GM19463 (cell line): ENCODE measurements around the gene CMTM8.
A peak's percentile ranks its signal among the peaks of the same experiment; 100 is the strongest.
"Not testable (repeated sequence)": the region's sequence is repeated elsewhere in the genome, so short reads cannot be mapped to it uniquely, and the experiment has no call there.

Experiments
- ATAC-seq: cut with Tn5 transposase; IDR thresholded peaks from one replicate; pipeline ENCODE4 v1.9.1; 2021; ENCODE audit warnings: mild to moderate bottlenecking, moderate library complexity; ENCODE audit not compliant: unreplicated experiment

Gene CMTM8

GRCh38 chr3:32238453-32239306 lies at the start of gene CMTM8:
Gene CMTM8, plus strand, starts transcription at chr3:32238680. Its CDS starts 293 bp downstream, at chr3:32238973.
- ATAC-seq = peak; percentile 74

GRCh38 chr3:32189693-32190092 lies 48.8 kb upstream of the CMTM8 start:
- ATAC-seq = no peak

- not testable (repeated sequence) for ATAC-seq
Observed at GRCh38 chr3:32190556-32190955, 47.9 kb upstream of the CMTM8 start.

DNA sequence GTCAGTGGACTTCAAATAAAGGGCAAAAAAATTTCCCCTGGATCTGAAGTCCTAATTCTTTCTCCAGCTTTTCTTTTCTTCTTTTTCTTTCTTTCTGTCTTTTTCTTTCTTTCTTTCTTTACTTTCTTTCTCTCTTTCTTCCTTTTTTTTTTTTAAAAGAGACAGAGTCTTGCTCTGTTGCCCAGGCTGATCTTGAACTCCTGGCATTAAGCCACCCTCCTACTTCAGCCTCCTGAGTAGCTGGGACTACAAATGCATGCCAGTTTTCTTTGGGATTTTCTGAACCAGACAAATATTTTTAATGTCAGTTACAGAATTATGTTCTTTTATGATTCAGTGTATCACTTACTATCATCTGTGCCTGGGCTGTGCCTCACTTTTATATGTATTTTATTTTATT lies 45.4 kb upstream of the CMTM8 start:
- no peak for ATAC-seq

DNA sequence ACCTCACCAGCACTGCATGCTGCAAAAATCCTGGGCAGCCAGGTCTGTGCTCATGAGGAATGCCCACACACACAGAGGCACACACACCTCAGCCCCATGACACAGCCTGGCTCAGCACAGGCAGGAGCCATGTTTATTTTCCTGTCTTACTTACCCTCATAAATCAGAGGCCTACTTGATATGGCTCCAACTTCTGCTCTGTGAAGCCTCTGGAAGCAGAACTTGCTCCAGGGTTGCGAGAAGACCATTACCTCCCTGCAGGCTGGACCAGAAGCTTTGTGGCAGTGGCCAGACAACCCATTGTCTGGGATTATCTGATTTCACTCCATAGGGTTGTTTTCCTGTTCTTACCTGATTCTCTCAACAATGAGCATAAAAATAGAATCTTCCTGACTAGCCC lies 43.8 kb upstream of the CMTM8 start:
- ATAC-seq = no peak

- no peak for ATAC-seq
Observed at GRCh38 chr3:32195995-32196540, 42.4 kb upstream of the CMTM8 start.

GRCh38 chr3:32197991-32198390 lies 40.5 kb upstream of the CMTM8 start:
- ATAC-seq = no peak

DNA sequence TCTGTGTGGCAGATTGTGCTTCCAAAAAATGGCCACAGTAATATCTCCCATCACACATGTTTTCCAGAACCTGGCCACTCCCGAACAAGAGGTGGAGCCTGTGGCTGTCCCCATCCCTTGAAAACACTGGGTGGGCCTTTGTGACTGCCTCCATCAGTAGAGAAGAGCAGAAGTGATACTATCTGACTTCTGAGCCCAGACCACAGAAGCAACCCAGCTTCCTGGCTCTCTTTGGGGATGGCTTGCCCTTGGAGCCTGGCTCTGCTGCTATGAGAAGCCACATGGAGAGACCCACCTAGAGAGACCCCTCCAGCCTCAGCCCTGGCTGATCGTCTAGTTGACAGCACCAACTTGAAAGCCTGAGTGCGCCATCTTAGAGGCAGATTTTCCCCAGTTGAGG lies 39.8 kb upstream of the CMTM8 start:
- ATAC-seq = no peak

DNA sequence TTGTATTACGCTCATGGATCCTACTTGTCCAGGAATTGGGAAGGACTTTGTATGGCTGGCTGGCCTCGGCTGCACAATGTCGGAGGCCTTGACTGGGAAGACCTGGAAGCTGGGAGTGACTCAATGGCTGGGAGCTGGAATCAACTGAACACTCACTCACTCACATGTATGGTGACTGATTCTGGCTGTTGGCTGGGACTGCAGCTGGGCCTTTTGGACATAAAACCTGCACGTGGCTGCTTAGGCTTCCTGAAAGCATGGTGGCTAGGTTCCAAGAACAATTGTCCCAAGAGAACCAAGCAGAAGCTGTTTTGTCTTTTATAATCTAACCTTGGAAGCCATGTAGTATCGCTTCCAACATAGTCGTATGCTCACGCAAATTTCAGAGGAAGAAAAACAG lies 38.0 kb upstream of the CMTM8 start:
- ATAC-seq = no peak

DNA sequence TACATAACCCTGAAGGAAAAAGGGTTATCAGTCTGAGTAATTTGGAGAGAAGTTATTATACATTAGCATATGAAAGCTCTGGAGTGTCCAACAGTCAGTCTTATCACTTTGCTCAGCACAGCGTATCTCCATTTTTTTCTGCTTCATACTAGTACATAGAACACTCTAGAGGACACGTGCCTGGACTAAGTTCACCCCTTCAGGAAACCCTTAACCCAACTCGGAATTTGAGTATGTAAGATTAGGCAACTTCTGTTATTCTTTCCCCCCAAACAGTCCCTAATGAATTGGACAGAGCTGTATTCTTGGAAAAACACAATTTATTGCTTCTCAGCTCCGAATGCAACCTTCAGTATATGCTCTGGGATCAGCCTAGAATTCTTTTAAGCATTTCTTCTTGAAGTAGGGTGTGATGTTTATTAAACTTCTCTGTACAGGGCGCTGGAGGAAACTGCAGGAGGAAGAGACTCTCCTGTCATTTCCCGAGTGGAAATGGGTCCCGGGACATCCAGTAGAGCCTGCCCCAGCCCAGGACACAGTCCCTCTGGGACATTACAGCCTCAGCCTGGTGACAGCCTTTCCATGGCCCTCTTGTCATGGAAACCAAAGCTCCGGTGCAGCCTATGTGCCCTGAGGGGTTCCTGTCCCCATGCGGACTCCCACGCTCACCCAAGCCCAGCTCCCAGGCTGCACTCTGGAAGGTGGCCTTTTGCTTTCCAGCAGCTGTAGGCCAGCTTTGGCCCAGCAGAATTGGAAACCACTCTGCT lies 37.3 kb upstream of the CMTM8 start:
- no peak for ATAC-seq

DNA sequence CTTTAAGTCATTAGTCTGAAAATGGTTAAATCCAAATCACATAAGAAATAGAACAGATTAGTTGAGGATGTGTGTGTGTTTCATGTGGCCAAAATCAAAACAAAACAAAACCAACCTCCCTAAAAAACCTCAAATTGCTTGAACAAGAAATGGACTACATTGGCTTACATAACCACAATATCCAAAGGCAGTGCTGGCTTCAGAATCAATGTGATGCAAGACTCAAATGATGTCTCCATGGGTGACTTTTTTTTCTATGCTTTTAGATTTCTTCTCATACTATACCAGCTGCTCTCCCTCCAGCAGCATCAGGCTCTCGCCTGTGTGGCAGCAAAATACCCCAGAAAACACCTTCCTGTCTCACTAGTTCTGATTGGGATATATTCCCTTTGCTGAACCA lies 36.0 kb upstream of the CMTM8 start:
- ATAC-seq = no peak

- no peak for ATAC-seq
Observed at GRCh38 chr3:32203854-32204253, 34.6 kb upstream of the CMTM8 start.

DNA sequence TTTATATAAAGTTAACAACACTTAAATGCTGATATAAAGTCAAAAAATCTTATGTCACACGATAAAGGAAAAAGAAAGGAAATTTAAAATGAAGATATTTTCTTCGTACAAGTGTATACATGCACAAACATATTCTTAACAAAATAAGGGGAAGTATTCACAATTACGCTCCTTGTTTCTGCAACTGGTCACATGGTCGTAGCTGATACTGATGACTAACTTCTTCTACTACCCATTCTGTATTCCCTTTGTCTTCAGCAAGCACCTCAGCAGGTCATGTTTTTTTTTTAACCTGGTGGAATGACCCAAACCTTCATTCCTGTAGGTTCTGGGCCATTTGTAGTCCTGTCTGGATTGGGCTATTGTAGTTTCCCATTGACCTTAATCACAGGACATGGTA lies 30.0 kb upstream of the CMTM8 start:
- no peak for ATAC-seq

GRCh38 chr3:32215185-32215584 lies 23.3 kb upstream of the CMTM8 start:
- ATAC-seq = no peak

GRCh38 chr3:32216172-32216783 lies 22.2 kb upstream of the CMTM8 start:
- ATAC-seq = no peak

- ATAC-seq = no peak
Observed at GRCh38 chr3:32217339-32217738, 21.1 kb upstream of the CMTM8 start.

GRCh38 chr3:32219537-32219936 lies 18.9 kb upstream of the CMTM8 start:
- ATAC-seq = no peak

- ATAC-seq = no peak
Observed at GRCh38 chr3:32220006-32220405, 18.5 kb upstream of the CMTM8 start.

DNA sequence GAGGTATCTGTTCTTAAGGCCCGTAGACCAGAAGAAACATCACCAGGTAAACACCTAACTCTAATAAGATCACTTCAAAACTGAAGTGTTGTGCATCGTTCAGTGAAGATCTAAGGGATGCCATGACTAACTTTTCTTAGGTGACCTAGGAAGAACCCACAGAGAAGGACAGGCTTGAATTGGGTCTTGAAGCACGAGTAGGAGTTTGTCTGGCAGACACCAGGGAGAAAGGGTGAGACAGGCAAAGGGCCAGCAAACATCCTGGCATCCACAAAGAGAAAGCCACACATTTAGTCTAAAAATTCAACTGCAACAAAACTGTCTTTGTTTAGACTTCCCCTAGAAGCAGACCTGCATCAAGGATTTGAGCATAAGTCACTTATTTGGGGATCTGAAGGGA lies 15.5 kb upstream of the CMTM8 start:
- no peak for ATAC-seq

- no peak for ATAC-seq
Observed at GRCh38 chr3:32224016-32224516, 14.4 kb upstream of the CMTM8 start.

- no peak for ATAC-seq
Observed at GRCh38 chr3:32226875-32227500, 11.5 kb upstream of the CMTM8 start.
